ENCODE data around the gene ANKRD6.

ANKRD6 gene

DNA sequence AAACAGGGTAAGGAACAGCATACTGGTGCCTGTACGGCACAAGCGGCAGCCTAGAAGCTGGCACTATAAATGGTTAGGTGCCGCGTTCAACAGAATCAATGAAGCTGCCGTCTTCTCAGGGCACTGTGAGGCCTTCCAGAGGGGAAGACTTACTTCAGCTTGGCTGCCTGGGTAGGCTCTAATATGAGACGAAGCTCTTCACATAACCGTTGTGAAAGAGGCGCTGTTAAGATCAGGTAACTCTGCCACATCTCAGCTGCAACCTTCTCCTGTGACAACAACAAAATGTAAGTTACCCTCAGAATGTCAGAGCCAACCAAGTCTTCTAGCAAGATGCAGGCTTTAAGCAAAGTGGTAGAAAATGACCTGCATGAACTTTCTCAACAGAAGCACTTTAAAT is 217.6 kb downstream of the ANKRD6 start:
- DNase-seq (ENCODE audit: low read depth): no peak
- no peak overlapping the region for H3K4me3 ChIP-seq (ENCODE audit: control insufficient read depth, low read depth, low read length)
- TF ChIP-seq, protein P1, sequence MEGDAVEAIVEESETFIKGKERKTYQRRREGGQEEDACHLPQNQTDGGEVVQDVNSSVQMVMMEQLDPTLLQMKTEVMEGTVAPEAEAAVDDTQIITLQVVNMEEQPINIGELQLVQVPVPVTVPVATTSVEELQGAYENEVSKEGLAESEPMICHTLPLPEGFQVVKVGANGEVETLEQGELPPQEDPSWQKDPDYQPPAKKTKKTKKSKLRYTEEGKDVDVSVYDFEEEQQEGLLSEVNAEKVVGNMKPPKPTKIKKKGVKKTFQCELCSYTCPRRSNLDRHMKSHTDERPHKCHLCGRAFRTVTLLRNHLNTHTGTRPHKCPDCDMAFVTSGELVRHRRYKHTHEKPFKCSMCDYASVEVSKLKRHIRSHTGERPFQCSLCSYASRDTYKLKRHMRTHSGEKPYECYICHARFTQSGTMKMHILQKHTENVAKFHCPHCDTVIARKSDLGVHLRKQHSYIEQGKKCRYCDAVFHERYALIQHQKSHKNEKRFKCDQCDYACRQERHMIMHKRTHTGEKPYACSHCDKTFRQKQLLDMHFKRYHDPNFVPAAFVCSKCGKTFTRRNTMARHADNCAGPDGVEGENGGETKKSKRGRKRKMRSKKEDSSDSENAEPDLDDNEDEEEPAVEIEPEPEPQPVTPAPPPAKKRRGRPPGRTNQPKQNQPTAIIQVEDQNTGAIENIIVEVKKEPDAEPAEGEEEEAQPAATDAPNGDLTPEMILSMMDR (IDR thresholded peaks at IDR 0.05; ENCODE audit: control insufficient read depth, insufficient read depth, low read depth, low read length, missing control alignments): no peak

DNA sequence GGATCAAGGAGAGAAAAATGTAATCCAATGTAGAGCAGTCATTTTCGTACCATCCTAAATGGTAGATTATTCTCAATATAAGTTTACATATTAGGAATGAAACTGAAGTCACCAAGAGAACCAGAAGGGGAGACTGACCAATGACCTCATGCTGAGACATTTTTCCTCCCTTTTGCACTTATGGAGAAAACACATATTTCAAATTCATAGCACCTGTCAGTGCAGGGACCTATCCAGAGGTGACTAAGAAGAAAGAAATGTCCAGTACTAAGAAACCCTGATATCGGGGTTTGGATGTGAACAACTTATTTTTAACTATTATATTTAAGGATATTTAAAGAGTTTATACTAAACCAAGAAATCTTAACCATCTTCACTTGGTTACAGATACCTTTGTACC is 222.2 kb downstream of the ANKRD6 start:
- DNase-seq (ENCODE audit: low read depth): no peak
- TF ChIP-seq, protein P1 (IDR thresholded peaks at IDR 0.05; ENCODE audit: control insufficient read depth, insufficient read depth, low read depth, low read length, missing control alignments): no peak
- H3K4me3 ChIP-seq (ENCODE audit: control insufficient read depth, low read depth, low read length): no peak overlapping the region

GRCh38 chr6:89657445-89658158 is 224.7 kb downstream of the ANKRD6 start:
- DNase-seq (ENCODE audit: low read depth): no peak
- no peak overlapping the region for H3K4me3 ChIP-seq (ENCODE audit: control insufficient read depth, low read depth, low read length)
- TF ChIP-seq, protein P1 (IDR thresholded peaks at IDR 0.05; ENCODE audit: control insufficient read depth, insufficient read depth, low read depth, low read length, missing control alignments): no peak

DNA sequence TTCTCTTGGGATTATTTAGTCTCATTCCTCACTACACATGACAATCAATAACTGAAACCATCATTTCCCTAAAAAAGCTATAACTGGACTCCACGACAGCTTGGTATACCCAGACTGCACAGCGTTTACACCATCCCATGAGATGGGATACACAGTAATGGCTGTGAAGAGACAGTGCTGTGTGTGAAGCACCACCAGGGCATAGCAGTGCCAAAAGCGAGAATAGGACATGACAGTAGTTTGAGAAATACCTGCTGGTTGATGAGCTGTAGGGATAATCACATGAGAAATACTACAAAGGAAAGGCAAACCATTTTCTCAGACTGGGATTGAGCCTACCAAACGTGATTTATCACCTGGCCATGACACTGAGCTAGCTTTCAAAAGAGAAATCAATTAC is 228.0 kb downstream of the ANKRD6 start:
- TF ChIP-seq, protein P1 (IDR thresholded peaks at IDR 0.05; ENCODE audit: control insufficient read depth, insufficient read depth, low read depth, low read length, missing control alignments): no peak

DNA sequence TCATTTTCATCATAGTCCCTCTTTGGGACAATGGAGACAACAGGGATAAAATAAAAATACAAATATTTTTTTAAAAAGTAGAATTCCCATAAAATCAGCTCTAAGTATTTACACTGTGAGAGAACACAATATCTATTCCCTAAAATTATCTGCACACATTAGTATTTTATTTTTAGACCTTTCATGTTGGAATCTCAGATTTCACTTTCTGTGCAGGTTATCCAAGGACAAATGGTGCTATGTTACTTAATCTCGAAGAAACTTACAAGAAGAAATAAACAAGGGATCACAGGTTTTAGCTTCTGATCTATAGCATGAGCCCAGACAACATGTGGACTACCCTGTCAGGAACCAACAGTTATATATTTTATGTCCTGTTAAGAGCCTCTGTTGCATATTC is 228.6 kb downstream of the ANKRD6 start:
- TF ChIP-seq, protein P1 (IDR thresholded peaks at IDR 0.05; ENCODE audit: control insufficient read depth, insufficient read depth, low read depth, low read length, missing control alignments): no peak
- no peak for DNase-seq (ENCODE audit: low read depth)

More for the DNA sequence above, 228.0 kb downstream of the ANKRD6 start:
- no peak for DNase-seq (ENCODE audit: low read depth)
- no peak overlapping the region for H3K4me3 ChIP-seq (ENCODE audit: control insufficient read depth, low read depth, low read length)

GRCh38 chr6:89662659-89663223 is 229.8 kb downstream of the ANKRD6 start:
- TF ChIP-seq, protein P1 (IDR thresholded peaks at IDR 0.05; ENCODE audit: control insufficient read depth, insufficient read depth, low read depth, low read length, missing control alignments): no peak
- H3K4me3 ChIP-seq (ENCODE audit: control insufficient read depth, low read depth, low read length): no peak overlapping the region
- no peak for DNase-seq (ENCODE audit: low read depth)

More for the DNA sequence above, 228.6 kb downstream of the ANKRD6 start:
- H3K4me3 ChIP-seq (ENCODE audit: control insufficient read depth, low read depth, low read length): no peak overlapping the region

Data from AG09309 (cell line).